Esophagus muscularis mucosa (tissue), 4 donors: ENCODE results near the gene PLPPR3.

ENCODE experiments used
- CTCF ChIP-seq, 3 experiments: fragments of 200-600 bp in 2 of 3; fragments of 450-650 bp in 1 of 3; sonication (generic) in 2 of 3; IDR thresholded peaks; one replicate each; pipeline ENCODE4 v1.5.1; 2017 to 2019; ENCODE audit warnings: antibody characterized with exemption in 3 of 3, mild to moderate bottlenecking in 2 of 3, moderate library complexity in 1 of 3
- EP300 ChIP-seq: sonication (generic); formaldehyde crosslinking; IDR thresholded peaks from one replicate; pipeline ENCODE4 v1.6.1; 2017; ENCODE audit warnings: antibody characterized with exemption
- POLR2AphosphoS5 ChIP-seq, 2 donors: sonication (generic); formaldehyde crosslinking; IDR thresholded peaks; one replicate each; pipeline ENCODE4 v1.6.1; 2017; ENCODE audit warnings: antibody characterized with exemption in 2 of 2

GRCh38 chr19:858868-859843 is 37.4 kb upstream of the PLPPR3 start, which contains the start of gene CFD:
- TF ChIP-seq CTCF (IDR thresholded peaks at IDR 0.05) (no peak), EP300 (no peak), POLR2AphosphoS5 (IDR thresholded peaks at IDR 0.05) (peak; percentile 27 to 85)
